Stimulated activated CD4-positive, alpha-beta T cell treated with anti-CD3 and anti-CD28 coated beads, Interleukin-1b, Interleukin-23, amount 100 ng/mL, for 24 hours (primary cell): Measurements from ENCODE around the gene DYNC2H1.
"Not testable (repeated sequence)": the region's sequence is repeated elsewhere in the genome, so short reads cannot be mapped to it uniquely, and the experiment has no call there.

Experiments used
- DNase-seq, 4 experiments: peaks; one replicate each; pipeline ENCODE4 v3.0.0-alpha.2; 2020; ENCODE audit warnings: low read depth in 4 of 4, low spot score in 1 of 4

The DYNC2H1 gene

GRCh38 chr11:103112364-103112763 is 3.1 kb downstream of the DYNC2H1 start:
- no peak for DNase-seq

- no peak for DNase-seq
Observed at GRCh38 chr11:103114836-103115235, 5.6 kb downstream of the DYNC2H1 start.

GRCh38 chr11:103125462-103125861 is 16.2 kb downstream of the DYNC2H1 start:
- DNase-seq, result no peak

GRCh38 chr11:103141986-103142385 is 32.8 kb downstream of the DYNC2H1 start:
- not testable (repeated sequence) for DNase-seq

- DNase-seq, result no peak
Observed at GRCh38 chr11:103147627-103148026, 38.4 kb downstream of the DYNC2H1 start.

GRCh38 chr11:103157542-103157941 is 48.3 kb downstream of the DYNC2H1 start:
- DNase-seq, result no peak

GRCh38 chr11:103164093-103164796 is 55.0 kb downstream of the DYNC2H1 start:
- DNase-seq, result no peak

GRCh38 chr11:103167166-103167565 is 57.9 kb downstream of the DYNC2H1 start:
- no peak for DNase-seq

GRCh38 chr11:103170865-103171264 is 61.6 kb downstream of the DYNC2H1 start:
- no peak for DNase-seq

GRCh38 chr11:103175461-103176129 is 66.4 kb downstream of the DYNC2H1 start:
- no peak for DNase-seq

- DNase-seq, result no peak
Observed at GRCh38 chr11:103183981-103184611, 74.9 kb downstream of the DYNC2H1 start.

- DNase-seq, result no peak
Observed at GRCh38 chr11:103202048-103202651, 92.9 kb downstream of the DYNC2H1 start.

- no peak for DNase-seq
Observed at GRCh38 chr11:103210543-103210942, 101.3 kb downstream of the DYNC2H1 start.

GRCh38 chr11:103215812-103216211 is 106.6 kb downstream of the DYNC2H1 start:
- DNase-seq, result no peak

- DNase-seq, result no peak
Observed at GRCh38 chr11:103220133-103220532, 110.9 kb downstream of the DYNC2H1 start.

- no peak for DNase-seq
Observed at GRCh38 chr11:103222806-103223205, 113.6 kb downstream of the DYNC2H1 start.

- no peak for DNase-seq
Observed at GRCh38 chr11:103228807-103229206, 119.6 kb downstream of the DYNC2H1 start.

- DNase-seq, result no peak
Observed at GRCh38 chr11:103234974-103235373, 125.7 kb downstream of the DYNC2H1 start.

- DNase-seq, result no peak
Observed at GRCh38 chr11:103241574-103241973, 132.3 kb downstream of the DYNC2H1 start.

- DNase-seq, result no peak
Observed at GRCh38 chr11:103254123-103254522, 144.9 kb downstream of the DYNC2H1 start.

- DNase-seq, result no peak
Observed at GRCh38 chr11:103257360-103257759, 148.1 kb downstream of the DYNC2H1 start.
